GM12878 (cell line): ENCODE results near the gene RAP1GAP.

Experiments used
- BHLHE40 ChIP-seq, 2 experiments: fragments of 450-650 bp in 1 of 2; IDR thresholded peaks; 2 replicates each; pipeline ENCODE4 v1.6.1; 2011 to 2017; ENCODE audit warnings: low read depth in 2 of 2, borderline replicate concordance in 1 of 2, improper control_type of control experiment in 1 of 2, low read length in 1 of 2, mild to moderate bottlenecking in 1 of 2
- CBX5 ChIP-seq: sonication (generic); IDR thresholded peaks from 2 replicates; pipeline ENCODE4 v1.6.1; 2016; ENCODE audit warnings: low read depth, moderate library complexity, mild to moderate bottlenecking, inconsistent platforms
- CREB1 ChIP-seq: IDR thresholded peaks from 2 replicates; pipeline ENCODE4 v1.6.1; 2012; ENCODE audit warnings: low read depth, mild to moderate bottlenecking, inconsistent platforms
- CTCF ChIP-seq, 3 experiments: IDR thresholded peaks in 2 of 3; conservative IDR thresholded peaks in 1 of 3; 2 replicates each; pipeline ENCODE4 v1.5.1; 2011; ENCODE audit warnings: low read depth in 3 of 3, low read length in 3 of 3, mild to moderate bottlenecking in 3 of 3, control low read depth in 2 of 3, moderate library complexity in 2 of 3, inconsistent platforms in 1 of 3, mixed read lengths in 1 of 3; ENCODE audit not compliant: control insufficient read depth in 2 of 3, insufficient read depth in 1 of 3; ENCODE audit errors: extremely low read depth in 1 of 3
- EZH2 ChIP-seq: IDR thresholded peaks from 2 replicates; pipeline ENCODE4 v1.6.1; 2012; ENCODE audit warnings: low read depth, mild to moderate bottlenecking, control low read depth, inconsistent platforms, low read length, borderline replicate concordance; ENCODE audit not compliant: control insufficient read depth
- MXI1 ChIP-seq: fragments of 150-350 bp; IDR thresholded peaks from 2 replicates; pipeline ENCODE4 v1.6.1; 2011; ENCODE audit warnings: low read depth, mild to moderate bottlenecking, inconsistent platforms, low read length, improper control_type of control experiment
- POLR2A ChIP-seq: IDR thresholded peaks from 2 replicates; pipeline ENCODE4 v1.6.1; 2011; ENCODE audit warnings: low read depth, mild to moderate bottlenecking, low read length
- POLR2AphosphoS5 ChIP-seq: IDR thresholded peaks from 2 replicates; pipeline ENCODE4 v1.6.1; 2011; ENCODE audit warnings: mild to moderate bottlenecking, low read length, inconsistent platforms
- RB1 ChIP-seq: fragments of 450-650 bp; formaldehyde crosslinking; IDR thresholded peaks from 2 replicates; pipeline ENCODE4 v1.6.1; 2017; ENCODE audit warnings: mild to moderate bottlenecking, borderline replicate concordance
- SUPT20H ChIP-seq: IDR thresholded peaks from 2 replicates; pipeline ENCODE4 v1.6.1; 2011; ENCODE audit warnings: low read depth, mild to moderate bottlenecking, low read length, moderate library complexity, borderline replicate concordance; ENCODE audit not compliant: control insufficient read depth
- ZNF274 ChIP-seq: IDR thresholded peaks from one replicate; pipeline ENCODE4 v1.8.0; 2011; ENCODE audit not compliant: insufficient read length, insufficient read depth

GRCh38 chr1:21703318-21703963 is 34.3 kb upstream of the RAP1GAP start:
- TF ChIP-seq CTCF (IDR thresholded peaks at IDR 0.05 in 2 of 3, conservative IDR thresholded peaks at IDR 0.05 in 1 of 3; ENCODE audit: control insufficient read depth in 2 of 3, extremely low read depth in 1 of 3, insufficient read depth in 1 of 3, low read depth in 3 of 3, low read length in 3 of 3) (peak; percentile 37 to 48 (median 37); a peak in 5 of 6 replicates), BHLHE40 (IDR thresholded peaks at IDR 0.05; ENCODE audit: borderline replicate concordance in 1 of 2, low read depth in 2 of 2, low read length in 1 of 2) (no peak), POLR2A (no peak), CREB1 (no peak), EZH2 (no peak), SUPT20H (no peak), RB1 (no peak), POLR2AphosphoS5 (no peak), CBX5 (no peak), ZNF274 (no peak), MXI1 (no peak)
